Mesenchymal stem cell (in vitro differentiated cells and primary cell): ENCODE data around the gene TAAR5.

ENCODE experiments used
- DNase-seq: peaks from one replicate; pipeline ENCODE4 v3.0.0-alpha.2; 2013
- H2AFZ ChIP-seq: one replicate; pipeline ENCODE4 v1.6.1; 2013; ENCODE audit warnings: low read depth, mild to moderate bottlenecking, control low read depth, inconsistent platforms, low read length, moderate library complexity
- H2AK5ac ChIP-seq: 2 replicates; pipeline ENCODE4 v1.6.1; 2013; ENCODE audit warnings: low read length, moderate library complexity, mild to moderate bottlenecking, inconsistent platforms; ENCODE audit not compliant: severe bottlenecking
- H2BK120ac ChIP-seq: one replicate; pipeline ENCODE4 v1.6.1; 2013; ENCODE audit warnings: low read depth, mild to moderate bottlenecking, inconsistent platforms, low read length, moderate library complexity
- H2BK12ac ChIP-seq, 2 experiments: one replicate each; pipeline ENCODE4 v1.6.1; 2013; ENCODE audit warnings: inconsistent platforms in 2 of 2, low read length in 2 of 2, mild to moderate bottlenecking in 2 of 2, moderate library complexity in 2 of 2, control low read depth in 1 of 2
- H2BK15ac ChIP-seq: one replicate; pipeline ENCODE4 v1.6.1; 2013; ENCODE audit warnings: mild to moderate bottlenecking, low read depth, inconsistent platforms; ENCODE audit not compliant: poor library complexity, severe bottlenecking
- H2BK5ac ChIP-seq: 2 replicates; pipeline ENCODE4 v1.6.1; 2013; ENCODE audit warnings: low read depth, mild to moderate bottlenecking, low read length, control low read depth, inconsistent platforms; ENCODE audit not compliant: poor library complexity, severe bottlenecking
- H3K14ac ChIP-seq, 2 experiments: one replicate each; pipeline ENCODE4 v1.6.1; 2013; ENCODE audit warnings: inconsistent platforms in 2 of 2, low read length in 2 of 2, control low read depth in 1 of 2, mild to moderate bottlenecking in 1 of 2, moderate library complexity in 1 of 2
- H3K18ac ChIP-seq, 2 experiments: one replicate each; pipeline ENCODE4 v1.6.1; 2013; ENCODE audit warnings: inconsistent platforms in 2 of 2, low read length in 2 of 2, control low read depth in 1 of 2, low read depth in 1 of 2, mild to moderate bottlenecking in 1 of 2
- H3K23ac ChIP-seq, 2 experiments: one replicate each; pipeline ENCODE4 v1.6.1; 2013; ENCODE audit warnings: inconsistent platforms in 2 of 2, low read length in 2 of 2, mild to moderate bottlenecking in 2 of 2, moderate library complexity in 2 of 2, control low read depth in 1 of 2
- H3K27ac ChIP-seq: 2 replicates; pipeline ENCODE4 v1.5.1; 2013; ENCODE audit warnings: mild to moderate bottlenecking, moderate library complexity, low read length, control low read depth, inconsistent platforms; ENCODE audit not compliant: poor library complexity, severe bottlenecking
- H3K27me3 ChIP-seq, 2 experiments: 2 replicates each; pipeline versions ENCODE4 v1.6.1 to v1.7.0; 2013; ENCODE audit warnings: low read length in 2 of 2, mild to moderate bottlenecking in 2 of 2, moderate library complexity in 2 of 2, control low read depth in 1 of 2, inconsistent platforms in 1 of 2; ENCODE audit not compliant: control insufficient read depth in 1 of 2, insufficient read depth in 1 of 2
- H3K36me3 ChIP-seq, 2 experiments: 2 replicates each; pipeline versions ENCODE4 v1.6.1 to v1.7.0; 2013; ENCODE audit warnings: low read length in 2 of 2, control low read depth in 1 of 2, inconsistent platforms in 1 of 2, low read depth in 1 of 2, mild to moderate bottlenecking in 1 of 2; ENCODE audit not compliant: insufficient read depth in 2 of 2, control insufficient read depth in 1 of 2
- H3K4ac ChIP-seq, 2 experiments: one replicate each; pipeline ENCODE4 v1.6.1; 2013; ENCODE audit warnings: inconsistent platforms in 2 of 2, low read length in 2 of 2, mild to moderate bottlenecking in 2 of 2, moderate library complexity in 2 of 2, control low read depth in 1 of 2, low read depth in 1 of 2
- H3K4me1 ChIP-seq: 2 replicates; pipeline ENCODE4 v1.6.1; 2013; ENCODE audit warnings: low read depth, low read length, control low read depth; ENCODE audit not compliant: control insufficient read depth, insufficient read depth
- H3K4me2 ChIP-seq: 2 replicates; pipeline ENCODE4 v1.6.1; 2013; ENCODE audit warnings: low read length, mild to moderate bottlenecking, inconsistent platforms; ENCODE audit not compliant: poor library complexity, severe bottlenecking
- H3K4me3 ChIP-seq, 2 experiments: 2 replicates each; pipeline versions ENCODE4 v1.5.1 to v1.7.0; 2013; ENCODE audit warnings: low read length in 2 of 2, mild to moderate bottlenecking in 2 of 2, control low read depth in 1 of 2, low read depth in 1 of 2; ENCODE audit not compliant: insufficient read depth in 1 of 2
- H3K79me1 ChIP-seq: replicated peaks from 2 replicates; pipeline ENCODE4 v1.6.1; 2013; ENCODE audit warnings: mild to moderate bottlenecking, control low read depth, low read length, inconsistent platforms; ENCODE audit not compliant: poor library complexity, severe bottlenecking
- H3K9ac ChIP-seq: 2 replicates; pipeline ENCODE4 v1.7.0; 2013; ENCODE audit warnings: mild to moderate bottlenecking, low read length, moderate library complexity
- H3K9me3 ChIP-seq: 2 replicates; pipeline ENCODE4 v1.7.0; 2013; ENCODE audit warnings: mild to moderate bottlenecking, low read length; ENCODE audit not compliant: control insufficient read depth
- H4K8ac ChIP-seq: one replicate; pipeline ENCODE4 v1.6.1; 2013; ENCODE audit warnings: inconsistent platforms, mild to moderate bottlenecking, low read length, moderate library complexity
- H4K91ac ChIP-seq: one replicate; pipeline ENCODE4 v1.6.1; 2013; ENCODE audit warnings: mild to moderate bottlenecking, low read length, inconsistent platforms
- WGBS: methylation state at CpG from one replicate; pipeline ENCODE4 v1.1.7; 2013; ENCODE audit warnings: mixed read lengths; 5-methylcytosine and 5-hydroxymethylcytosine counted together

TAAR5 gene

GRCh38 chr6:132552372-132552771, 37.2 kb downstream of the TAAR5 start, which contains the start of gene TAAR8:
TAAR8 (plus strand) TSS chr6:132552672; CDS start chr6:132552693, 21 bp downstream.
- H4K8ac ChIP-seq: no peak within 1 kb of the TSS
- no peak within 1 kb of the TSS for H2BK5ac ChIP-seq
- H3K4me1 ChIP-seq: no peaks in the 10 kb centered on the region
- H3K23ac ChIP-seq: no peak within 1 kb of the TSS
- no peak within 1 kb of the TSS for H3K18ac ChIP-seq
- no peaks in the 10 kb centered on the region for H3K79me1 ChIP-seq
- H3K4ac ChIP-seq: no peak within 1 kb of the TSS
- no peak within 1 kb of the TSS for H2BK12ac ChIP-seq
- H3K14ac ChIP-seq: no peak within 1 kb of the TSS
- no peak within 1 kb of the TSS for H3K27ac ChIP-seq
- H4K91ac ChIP-seq: no peak within 1 kb of the TSS
- H2AFZ ChIP-seq: no peak within 1 kb of the TSS
- H3K9ac ChIP-seq: no peak within 1 kb of the TSS
- H3K4me3 ChIP-seq: no peak within 1 kb of the TSS
- no peak for DNase-seq
- no peak within 1 kb of the TSS for H2AK5ac ChIP-seq
- no peak within 1 kb of the TSS for H2BK15ac ChIP-seq
- no peaks in the 10 kb centered on the region for H3K36me3 ChIP-seq
- H2BK120ac ChIP-seq: no peak within 1 kb of the TSS
- H3K9me3 ChIP-seq: no peaks in the 10 kb centered on the region
- no CpG with 5 or more reads among the region's 2 CpGs for WGBS
- H3K27me3 ChIP-seq: peaks cover 8 to 19% of the 10 kb centered on the region in 2 experiments
- H3K4me2 ChIP-seq: no peak within 1 kb of the TSS

GRCh38 chr6:132551214-132551613, 38.3 kb downstream of the TAAR5 start:
- Histone ChIP-seq H3K4ac (no peak overlapping the region), H3K79me1 (no peaks in the 10 kb centered on the region), H2BK12ac (no peak overlapping the region), H3K27ac (no peak overlapping the region), H3K4me3 (no peak overlapping the region), H3K9me3 (no peaks in the 10 kb centered on the region), H3K14ac (peak overlapping the region in 1 of 2 experiments; percentile 61), H3K18ac (no peak overlapping the region), H4K91ac (no peak overlapping the region), H3K23ac (no peak overlapping the region), H2AK5ac (no peak overlapping the region), H3K4me1 (no peaks in the 10 kb centered on the region), H2AFZ (no peak overlapping the region), H2BK5ac (no peak overlapping the region), H3K36me3 (no peaks in the 10 kb centered on the region), H3K27me3 (peaks cover 8 to 23% of the 10 kb centered on the region in 2 experiments), H3K4me2 (no peak overlapping the region), H2BK15ac (no peak overlapping the region), H2BK120ac (no peak overlapping the region), H4K8ac (no peak overlapping the region), H3K9ac (no peak overlapping the region)
- DNase-seq: no peak
- WGBS: 86% methylated on average over 4 of the region's 4 CpGs

GRCh38 chr6:132548746-132549463, 40.6 kb downstream of the TAAR5 start:
- H3K79me1 ChIP-seq: no peaks in the 10 kb centered on the region
- H3K27me3 ChIP-seq: peaks cover 8 to 21% of the 10 kb centered on the region in 2 experiments
- H3K9me3 ChIP-seq: no peaks in the 10 kb centered on the region
- no peak overlapping the region for H3K23ac ChIP-seq
- H3K4me1 ChIP-seq: no peaks in the 10 kb centered on the region
- H3K9ac ChIP-seq: no peak overlapping the region
- no peak overlapping the region for H2BK12ac ChIP-seq
- no peak overlapping the region for H3K27ac ChIP-seq
- H2BK5ac ChIP-seq: no peak overlapping the region
- no peaks in the 10 kb centered on the region for H3K36me3 ChIP-seq
- H2AFZ ChIP-seq: no peak overlapping the region
- no peak overlapping the region for H3K4me3 ChIP-seq
- no peak overlapping the region for H2AK5ac ChIP-seq
- H2BK15ac ChIP-seq: no peak overlapping the region
- no peak overlapping the region for H3K18ac ChIP-seq
- H3K4ac ChIP-seq: no peak overlapping the region
- H4K91ac ChIP-seq: no peak overlapping the region
- no peak for DNase-seq
- no peak overlapping the region for H3K14ac ChIP-seq
- no peak overlapping the region for H2BK120ac ChIP-seq
- 93% methylated on average over 4 of the region's 4 CpGs for WGBS
- H4K8ac ChIP-seq: no peak overlapping the region
- H3K4me2 ChIP-seq: no peak overlapping the region

DNA sequence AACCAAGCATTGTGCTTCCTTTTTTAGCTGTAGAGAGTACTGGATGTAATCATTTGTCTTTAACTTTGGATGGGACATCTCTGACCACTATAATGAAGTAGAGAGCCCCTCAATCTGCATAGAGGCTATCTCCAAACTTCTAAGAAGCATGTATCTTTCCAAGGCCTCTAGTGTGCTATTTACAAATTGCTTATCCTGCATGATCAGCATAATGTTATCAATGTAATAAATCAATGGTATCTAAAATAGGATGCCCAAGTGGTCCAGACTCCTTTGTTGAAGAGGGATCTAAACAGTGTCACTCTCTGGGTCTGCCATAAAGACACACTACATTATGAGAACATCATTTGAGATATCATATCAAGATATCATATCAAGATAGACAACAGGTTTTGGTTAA, 44.7 kb downstream of the TAAR5 start:
- Histone ChIP-seq H2BK5ac (no peak overlapping the region), H3K18ac (no peak overlapping the region), H3K4me1 (no peaks in the 10 kb centered on the region), H3K14ac (no peak overlapping the region), H2BK15ac (no peak overlapping the region), H4K91ac (no peak overlapping the region), H3K4me2 (no peak overlapping the region), H3K36me3 (no peaks in the 10 kb centered on the region), H3K4me3 (no peak overlapping the region), H3K27ac (no peak overlapping the region), H2AFZ (no peak overlapping the region), H4K8ac (no peak overlapping the region), H2BK120ac (no peak overlapping the region), H2BK12ac (no peak overlapping the region), H3K4ac (no peak overlapping the region), H3K79me1 (no peaks in the 10 kb centered on the region), H2AK5ac (no peak overlapping the region), H3K23ac (no peak overlapping the region), H3K9ac (no peak overlapping the region), H3K27me3 (peaks cover 0 to 21% of the 10 kb centered on the region in 2 experiments), H3K9me3 (no peaks in the 10 kb centered on the region)
- DNase-seq: no peak
